GM18870 (cell line): ENCODE measurements around the gene OR4K13.

Experiments
- ATAC-seq: cut with Tn5 transposase; IDR thresholded peaks from one replicate; pipeline ENCODE4 v1.9.1; 2021; ENCODE audit warnings: moderate library complexity; ENCODE audit not compliant: unreplicated experiment

OR4K13 gene, protein sequence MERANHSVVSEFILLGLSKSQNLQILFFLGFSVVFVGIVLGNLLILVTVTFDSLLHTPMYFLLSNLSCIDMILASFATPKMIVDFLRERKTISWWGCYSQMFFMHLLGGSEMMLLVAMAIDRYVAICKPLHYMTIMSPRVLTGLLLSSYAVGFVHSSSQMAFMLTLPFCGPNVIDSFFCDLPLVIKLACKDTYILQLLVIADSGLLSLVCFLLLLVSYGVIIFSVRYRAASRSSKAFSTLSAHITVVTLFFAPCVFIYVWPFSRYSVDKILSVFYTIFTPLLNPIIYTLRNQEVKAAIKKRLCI

DNA sequence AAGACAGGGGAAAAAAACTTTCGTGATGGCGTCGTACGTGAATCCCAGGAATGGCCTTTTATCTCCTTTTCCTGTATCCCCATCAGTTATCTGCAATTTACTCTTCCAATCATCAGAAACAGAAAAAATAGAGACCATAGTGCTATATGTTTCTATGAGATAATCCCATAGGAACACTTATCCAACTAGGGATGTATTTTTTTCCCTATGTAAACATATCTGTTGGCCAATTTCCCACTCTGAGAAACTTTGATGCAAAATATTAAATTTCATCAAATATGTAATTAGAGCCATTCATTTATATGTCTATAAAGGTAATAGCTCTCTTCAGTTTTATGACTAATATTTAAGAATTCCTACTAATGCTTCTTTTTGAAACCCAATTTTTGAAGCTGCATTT lies at the start of gene OR4K13:
OR4K13 (minus strand) TSS at position 101 of the 400 bp plus-strand sequence. CDS start 1,280 bp downstream, outside the sequence.
- no peak for ATAC-seq

DNA sequence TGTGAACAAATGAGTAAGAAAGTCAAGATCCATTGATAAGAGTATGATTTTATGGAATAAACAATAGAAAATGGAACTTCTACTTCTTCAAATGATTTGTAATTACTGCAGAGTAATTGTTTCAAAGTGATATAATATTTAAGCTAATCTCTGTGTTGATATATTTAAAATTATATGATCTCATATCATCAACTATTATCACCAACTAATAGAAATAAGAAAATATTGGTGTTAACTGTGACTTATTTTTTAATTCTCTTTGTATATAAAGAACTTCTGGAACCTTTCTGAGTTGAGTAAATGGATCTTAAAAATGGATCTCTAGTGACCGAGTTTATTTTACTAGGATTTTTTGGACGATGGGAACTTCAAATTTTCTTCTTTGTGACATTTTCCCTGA lies 23.9 kb upstream of the OR4K13 start, which contains the start of gene OR4L1:
OR4L1 (plus strand) TSS at position 301 of the 400 bp plus-strand sequence; CDS start at position 301, 0 bp downstream.
- ATAC-seq: no peak

DNA sequence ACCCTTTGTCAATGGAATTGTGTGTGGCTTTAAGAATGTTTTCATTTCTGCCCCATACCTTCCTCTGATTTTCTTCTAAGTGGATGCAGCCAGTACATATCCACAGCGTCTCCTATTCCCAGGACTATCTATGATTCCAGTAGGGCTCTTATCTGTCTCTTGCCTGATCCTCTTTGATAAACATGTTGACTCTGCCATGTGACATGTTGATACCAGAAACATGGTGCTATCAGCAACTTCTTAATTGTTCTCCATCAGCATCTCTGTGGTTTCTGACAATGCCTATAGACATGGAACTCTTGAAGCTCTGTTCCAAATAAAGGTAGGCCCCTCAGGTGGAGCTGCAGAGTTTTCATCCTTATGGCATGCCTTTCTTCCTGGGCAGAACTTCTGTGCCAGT lies 12.4 kb upstream of the OR4K13 start:
- no peak for ATAC-seq

DNA sequence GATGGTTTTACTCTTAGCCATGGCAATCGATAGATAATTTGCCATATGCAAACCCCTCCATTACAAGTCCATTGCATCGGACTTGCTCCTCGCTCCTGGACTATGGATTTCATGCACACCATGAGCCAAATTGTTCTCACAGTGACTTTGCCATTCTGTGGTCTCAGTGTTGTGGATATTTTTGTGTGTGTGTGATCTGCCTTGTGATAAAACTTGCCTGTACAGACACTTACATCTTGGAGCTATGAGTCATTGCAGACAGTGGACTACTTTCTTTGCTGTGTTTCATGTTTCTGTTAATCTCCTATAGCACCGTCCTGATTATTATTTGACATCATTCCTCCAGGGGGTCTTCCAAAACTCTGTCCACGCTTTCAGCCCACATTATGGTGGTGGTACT lies 8.4 kb upstream of the OR4K13 start:
- ATAC-seq: no peak

DNA sequence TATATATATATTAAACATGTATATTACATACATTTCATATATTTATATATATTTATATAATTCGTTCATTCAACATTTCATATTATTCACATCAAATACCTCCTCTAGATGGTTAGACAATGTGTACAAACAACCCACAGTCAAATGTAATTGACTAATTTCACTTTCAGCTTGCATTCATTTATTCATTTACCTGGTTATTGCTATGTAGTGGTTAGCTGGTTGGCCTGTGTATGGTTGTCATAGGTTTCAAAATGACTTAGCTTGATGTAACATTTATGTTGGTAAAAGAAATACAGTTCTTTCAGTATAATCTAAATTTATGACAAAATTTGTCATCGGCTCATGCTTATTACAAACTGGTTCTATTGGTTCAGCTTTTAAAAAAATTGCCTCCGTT lies 389 bp downstream of the OR4K13 start:
- ATAC-seq: no peak

DNA sequence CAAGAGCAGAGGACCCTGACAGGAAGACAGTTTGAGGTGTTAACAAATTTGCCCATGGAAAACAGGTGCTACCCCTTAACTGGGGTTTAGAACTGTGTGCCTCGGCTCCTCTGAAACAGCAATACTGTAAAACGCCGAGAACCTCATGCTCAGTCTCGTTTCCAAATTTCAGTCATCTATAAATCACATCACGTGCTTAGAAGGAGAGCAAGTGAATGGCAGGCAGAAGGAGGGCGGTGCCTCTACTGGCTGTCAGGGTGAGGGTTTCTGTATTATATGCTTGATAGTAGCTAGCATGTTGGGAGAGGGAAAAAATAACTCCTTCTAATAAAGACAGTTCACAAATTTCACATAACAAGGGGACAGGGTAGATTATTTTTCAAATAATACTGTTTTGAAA lies 4.8 kb downstream of the OR4K13 start:
- no peak for ATAC-seq

DNA sequence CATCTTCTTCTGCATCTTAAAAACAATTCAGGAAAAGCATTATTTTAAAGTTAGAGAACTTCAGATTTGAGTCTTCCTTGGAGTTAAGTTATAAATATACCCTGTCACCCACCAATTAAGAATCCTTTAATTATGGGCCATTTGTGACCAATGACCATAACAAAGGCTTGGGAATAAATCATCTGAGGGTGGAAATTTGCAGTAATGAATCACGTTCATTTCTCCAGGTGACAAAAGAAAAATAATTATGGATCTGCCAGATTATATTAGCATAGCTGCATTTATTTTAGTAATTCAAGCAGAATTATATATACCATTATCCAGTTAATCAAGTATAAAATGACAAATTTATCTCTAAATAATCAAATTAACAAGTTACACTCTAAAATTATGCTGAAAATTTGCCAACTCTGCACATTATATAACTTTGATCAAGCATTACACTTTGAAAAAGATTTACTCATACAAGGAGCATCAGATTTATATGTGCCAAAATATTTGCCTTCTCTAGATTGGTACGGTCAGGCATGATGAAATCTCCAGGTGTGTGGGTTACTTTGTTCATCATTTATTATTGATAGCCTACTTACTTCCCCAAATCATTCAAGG lies 16.5 kb downstream of the OR4K13 start, which contains the start of gene OR4K14:
OR4K14 (minus strand) TSS at position 51 of the 609 bp plus-strand sequence. CDS start 4,114 bp downstream, outside the sequence.
- no peak for ATAC-seq

DNA sequence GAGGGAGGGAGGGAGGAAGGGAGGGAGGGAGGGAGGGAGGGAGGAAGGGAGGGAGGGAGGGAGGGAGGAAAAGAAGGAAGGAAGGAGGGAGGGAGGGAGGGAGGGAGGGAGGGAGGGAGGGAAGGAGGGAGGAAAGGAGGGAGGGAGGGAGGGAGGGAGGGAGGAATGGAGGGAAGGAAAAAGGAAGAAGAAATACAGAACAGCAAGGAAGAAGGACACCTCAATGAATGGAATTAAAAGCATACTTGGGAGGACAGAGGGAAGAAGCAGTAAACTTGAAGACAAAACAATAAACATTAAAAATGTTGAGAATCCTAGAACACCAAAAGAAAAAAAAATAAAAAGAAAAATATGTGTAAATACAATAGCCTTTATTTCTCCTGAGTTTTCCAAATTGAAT lies 27.7 kb downstream of the OR4K13 start:
- ATAC-seq: no peak

DNA sequence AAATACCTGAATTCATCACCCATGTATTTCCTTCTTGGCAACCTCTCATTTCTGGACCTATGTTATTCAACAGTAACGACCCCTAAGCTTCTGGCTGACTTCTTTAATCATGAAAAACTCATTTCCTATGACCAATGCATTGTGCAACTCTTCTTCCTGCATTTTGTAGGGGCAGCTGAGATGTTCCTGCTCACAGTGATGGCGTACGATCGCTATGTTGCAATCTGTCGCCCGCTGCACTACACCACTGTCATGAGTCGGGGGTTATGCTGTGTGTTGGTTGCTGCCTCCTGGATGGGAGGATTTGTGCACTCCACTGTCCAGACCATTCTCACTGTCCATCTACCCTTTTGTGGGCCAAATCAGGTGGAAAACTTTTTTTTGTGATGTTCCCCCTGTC lies 33.5 kb downstream of the OR4K13 start:
- no peak for ATAC-seq

DNA sequence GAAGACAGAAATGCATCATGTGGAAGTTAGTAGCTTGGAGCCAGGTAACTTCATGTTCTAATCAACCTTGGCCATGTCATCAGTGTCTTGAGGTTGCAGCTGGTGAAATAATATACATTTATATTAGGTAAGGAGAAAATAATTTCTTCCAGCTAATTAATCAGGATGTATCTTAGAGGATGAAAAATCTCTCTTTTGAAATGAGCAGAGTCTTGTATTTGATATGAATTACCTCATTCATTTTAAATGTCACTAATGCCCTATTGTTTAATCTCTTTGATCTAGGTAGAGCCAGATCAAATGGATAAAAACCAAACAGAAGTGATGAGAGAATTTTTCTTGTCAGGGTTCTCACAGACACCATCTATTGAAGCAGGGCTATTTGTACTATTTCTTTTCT lies 34.0 kb downstream of the OR4K13 start, which contains the start of gene OR4Q2:
OR4Q2 (plus strand) TSS at position 301 of the 400 bp plus-strand sequence.
- no peak for ATAC-seq

DNA sequence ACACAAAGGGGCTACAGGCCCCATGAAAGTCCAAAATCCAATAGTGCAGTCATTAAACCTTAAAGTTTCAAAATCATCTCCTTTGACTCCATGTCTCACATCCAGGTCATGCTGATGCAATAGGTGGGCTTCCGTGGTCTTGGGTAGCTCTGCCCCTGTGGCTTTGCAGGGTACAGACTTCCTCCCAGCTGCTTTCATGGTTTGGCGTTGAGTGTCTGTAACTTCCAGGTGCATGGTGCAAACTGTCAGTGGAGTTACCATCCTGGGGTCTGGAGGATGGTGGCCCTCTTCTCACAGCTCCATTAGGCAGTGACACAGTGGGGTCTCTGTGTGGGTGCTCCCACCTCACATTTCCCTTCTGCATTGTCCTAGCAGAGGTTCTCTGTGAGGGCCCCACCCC lies 42.4 kb downstream of the OR4K13 start:
- ATAC-seq: no peak
